GM18526 (cell line): Measurements from ENCODE around the gene ABCC6.

Experiments used
- POLR2A ChIP-seq: IDR thresholded peaks from 3 replicates; pipeline ENCODE4 v1.6.1; 2011; ENCODE audit not compliant: insufficient read length; ENCODE audit errors: extremely low read depth

ABCC6 gene

GRCh38 chr16:16154281-16154951 lies 68.9 kb downstream of the ABCC6 start:
- TF ChIP-seq POLR2A = no peak

GRCh38 chr16:16151315-16151714 lies 72.0 kb downstream of the ABCC6 start:
- TF ChIP-seq POLR2A = no peak

DNA sequence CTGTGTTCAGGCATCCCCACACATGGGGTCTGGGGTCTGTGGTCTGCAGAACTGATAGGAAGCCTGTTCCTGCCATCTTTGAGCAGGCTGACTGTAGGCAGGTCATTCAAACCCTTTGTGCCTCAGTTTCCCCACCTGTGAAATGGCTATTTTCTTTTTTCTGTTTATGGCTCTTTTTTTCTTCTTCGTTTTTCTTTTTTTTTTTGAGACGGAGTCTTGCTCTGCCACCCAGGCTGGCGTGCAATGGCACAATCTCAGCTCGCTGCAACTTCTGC lies 72.5 kb downstream of the ABCC6 start:
- TF ChIP-seq POLR2A = no peak

DNA sequence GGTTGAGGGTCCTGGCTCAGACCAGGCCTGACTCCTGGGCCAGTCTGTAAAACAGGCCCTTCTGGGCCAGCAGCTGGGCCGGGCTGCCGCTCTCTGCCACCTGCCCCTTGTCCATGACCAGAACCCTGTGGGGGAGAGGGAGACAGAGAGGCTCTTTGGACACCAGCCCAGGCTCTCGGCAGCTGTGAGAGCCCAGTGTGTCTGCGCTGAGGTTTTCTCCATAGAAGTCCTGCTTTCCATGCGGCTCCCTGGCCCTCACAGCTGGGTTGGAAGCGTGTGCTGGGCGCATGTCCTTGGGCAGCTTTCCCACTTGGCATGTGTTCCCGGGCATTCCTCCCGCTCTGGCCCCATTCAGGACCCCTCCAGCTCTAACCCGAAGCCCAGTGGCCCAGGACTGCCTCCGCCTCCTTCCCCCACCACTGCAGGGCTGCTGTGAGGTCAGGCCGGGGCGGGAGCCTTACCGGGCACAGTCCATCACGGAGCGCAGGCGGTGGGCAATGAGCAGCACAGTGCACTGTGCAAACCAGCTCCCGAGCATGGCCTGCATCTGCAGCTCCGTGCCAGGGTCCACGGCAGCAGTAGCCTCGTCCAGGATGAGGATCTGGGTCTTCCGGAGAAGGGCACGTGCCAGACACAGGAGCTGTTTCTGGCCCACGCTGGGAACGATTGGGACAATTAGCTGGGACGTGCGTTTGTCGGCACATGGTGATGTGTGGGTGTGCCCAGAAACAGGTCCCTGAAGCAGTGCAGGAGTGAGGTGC lies 73.0 kb downstream of the ABCC6 start:
- no peak for TF ChIP-seq POLR2A

DNA sequence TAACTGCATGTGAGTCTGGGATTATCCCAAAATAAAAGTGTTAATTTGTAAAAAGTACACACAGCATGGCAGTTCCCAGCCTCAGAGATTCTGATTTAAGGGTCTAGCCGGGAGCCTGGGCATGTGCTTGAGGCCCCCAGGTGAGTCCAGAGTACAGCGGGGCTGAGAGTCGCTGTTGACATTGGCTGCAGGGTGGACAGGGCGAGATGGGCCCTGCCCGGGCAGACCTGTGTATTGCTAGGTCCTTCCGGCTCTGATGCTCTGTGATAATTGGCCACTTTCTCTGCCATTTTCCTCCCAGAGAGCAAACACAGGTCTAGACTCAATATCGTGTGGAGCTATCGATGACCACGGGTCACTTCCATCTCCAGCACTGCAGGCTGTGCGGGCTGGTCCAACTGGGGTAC lies 73.6 kb downstream of the ABCC6 start:
- TF ChIP-seq POLR2A = no peak

GRCh38 chr16:16148755-16149154 lies 74.5 kb downstream of the ABCC6 start:
- no peak for TF ChIP-seq POLR2A

DNA sequence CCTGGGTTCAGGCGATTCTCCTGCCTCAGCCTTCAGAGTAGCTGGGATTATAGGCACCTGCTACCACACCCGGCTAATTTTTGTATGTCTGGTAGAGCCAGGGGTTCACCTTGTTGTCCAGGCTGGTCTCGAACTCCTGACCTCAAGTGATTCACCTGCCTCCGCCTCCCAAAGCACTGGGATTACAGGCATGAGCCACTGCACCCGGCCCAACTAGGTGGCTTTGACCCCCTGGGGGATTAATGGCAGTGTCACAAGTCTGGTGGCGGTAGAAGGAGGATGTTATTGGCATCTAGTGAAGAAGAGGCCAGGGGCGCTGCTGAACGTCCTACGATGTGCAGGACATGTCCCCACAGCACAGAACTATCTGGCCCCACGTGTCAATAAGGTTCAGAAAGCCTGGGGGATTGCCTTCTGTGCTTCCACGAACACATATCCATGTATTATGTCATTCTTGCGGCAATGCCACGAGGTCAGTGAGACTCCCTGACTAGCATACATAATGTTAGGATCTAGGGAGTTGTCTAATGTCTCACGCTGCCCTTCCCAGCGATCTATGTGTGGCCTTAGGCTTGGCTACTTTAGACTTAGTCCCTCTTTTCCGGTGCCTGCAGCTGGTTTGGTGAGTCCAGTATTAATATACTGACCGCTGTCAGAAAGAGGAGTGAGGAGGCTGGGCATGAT lies 75.8 kb downstream of the ABCC6 start:
- no peak for TF ChIP-seq POLR2A

- TF ChIP-seq POLR2A = no peak
These were observed 76.6 kb downstream of the ABCC6 start for GRCh38 chr16:16146380-16147315.

GRCh38 chr16:16145286-16145685 lies 78.0 kb downstream of the ABCC6 start:
- TF ChIP-seq POLR2A = no peak

GRCh38 chr16:16144416-16144815 lies 78.9 kb downstream of the ABCC6 start:
- no peak for TF ChIP-seq POLR2A

DNA sequence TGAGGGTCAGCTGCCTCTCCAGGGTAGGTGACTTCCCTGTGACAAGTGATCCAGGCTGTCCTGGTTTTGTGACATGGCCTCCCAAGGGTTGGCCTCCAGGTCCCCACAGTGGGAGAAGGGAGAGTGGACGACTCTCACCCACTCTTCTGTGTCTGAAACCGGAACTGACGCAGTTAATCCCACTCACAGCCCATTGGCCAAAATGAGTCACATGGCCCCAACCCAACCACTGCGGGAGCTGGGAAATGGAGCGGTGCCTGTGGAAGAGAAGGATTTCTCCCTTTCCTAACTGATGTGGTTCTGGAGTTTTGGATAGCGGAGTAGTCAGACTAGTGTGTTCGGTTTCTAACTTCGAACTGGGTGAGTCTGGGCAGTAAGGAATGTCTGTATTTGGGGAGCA lies 79.4 kb downstream of the ABCC6 start:
- no peak for TF ChIP-seq POLR2A

- TF ChIP-seq POLR2A = no peak
These were observed 80.1 kb downstream of the ABCC6 start for GRCh38 chr16:16143038-16143763.

GRCh38 chr16:16141784-16142396 lies 81.4 kb downstream of the ABCC6 start:
- TF ChIP-seq POLR2A = no peak

DNA sequence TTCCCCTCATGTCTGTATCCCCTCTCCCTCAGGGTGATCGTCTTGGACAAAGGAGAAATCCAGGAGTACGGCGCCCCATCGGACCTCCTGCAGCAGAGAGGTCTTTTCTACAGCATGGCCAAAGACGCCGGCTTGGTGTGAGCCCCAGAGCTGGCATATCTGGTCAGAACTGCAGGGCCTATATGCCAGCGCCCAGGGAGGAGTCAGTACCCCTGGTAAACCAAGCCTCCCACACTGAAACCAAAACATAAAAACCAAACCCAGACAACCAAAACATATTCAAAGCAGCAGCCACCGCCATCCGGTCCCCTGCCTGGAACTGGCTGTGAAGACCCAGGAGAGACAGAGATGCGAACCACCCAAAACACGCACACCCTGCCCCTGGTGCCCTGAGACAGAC lies 82.2 kb downstream of the ABCC6 start:
- no peak for TF ChIP-seq POLR2A
